HepG2 (cell line): ENCODE data around the gene NAT9. TPM values are rescaled to one million over a fixed set of nuclear protein-coding genes. Genes with fewer than 3 reads are reported as not detected.

Experiments
- ATAC-seq: fragments of 200-7000 bp; cut with Tn5 transposase; 3 replicates; pipeline ENCODE4 v1.9.1; 2020; ENCODE audit warnings: mild to moderate bottlenecking, moderate library complexity
- BruUV-seq: library from RNA; stranded (reverse); fragments of 400-500 nt; replicated peaks from 2 replicates; lab custom pipeline; 2021; lab: Mats Ljungman, UMichigan
- CTCF ChIA-PET: fragments of 300-600 bp; formaldehyde crosslinking; extraction: SDS; loops from one replicate; lab custom pipeline; 2021; ENCODE audit warnings: low total read pairs, inconsistent platforms, low intra/inter-chr PET ratio; lab: Yijun Ruan, JAX
- POLR2A ChIA-PET: fragments of 350-600 bp; sonication (Branson Sonifier 250); formaldehyde crosslinking; loops from one replicate; lab custom pipeline; 2020; ENCODE audit warnings: antibody characterized with exemption, inconsistent platforms; lab: Yijun Ruan, JAX
- DNase-seq: peaks from one replicate; pipeline ENCODE4 v3.0.0-alpha.2; 2015; ENCODE audit warnings: low spot score
- FAIRE-seq: peaks from 3 replicates; lab custom pipeline; 2011; peaks lifted over from hg19 to GRCh38; lab: Jason Lieb, UNC
- H2AFZ ChIP-seq: one replicate; pipeline ENCODE4 v1.6.1; 2011; ENCODE audit warnings: low read length, inconsistent platforms
- H3K27ac ChIP-seq: fragments of 300-600 bp; 3 replicates; pipeline ENCODE4 v1.8.0; 2011; ENCODE audit warnings: mixed run types, mild to moderate bottlenecking, mixed read lengths, low read length, inconsistent platforms; ENCODE audit not compliant: insufficient read depth; ENCODE audit errors: extremely low read length
- H3K27me3 ChIP-seq, 2 experiments: fragments of 200-600 bp in 1 of 2; 2 replicates in 1 of 2; 3 replicates in 1 of 2; pipeline versions ENCODE4 v1.6.0 to v1.8.0; 2011; ENCODE audit warnings: low read length in 2 of 2, mild to moderate bottlenecking in 2 of 2, moderate library complexity in 2 of 2, inconsistent platforms in 1 of 2; ENCODE audit not compliant: insufficient read depth in 2 of 2, control insufficient read depth in 1 of 2
- H3K36me3 ChIP-seq, 2 experiments: fragments of 200-600 bp in 1 of 2; replicated peaks in 1 of 2; 2 replicates in 1 of 2; 3 replicates in 1 of 2; pipeline versions ENCODE4 v1.5.1 to v1.8.0; 2011; ENCODE audit warnings: low read length in 2 of 2, inconsistent platforms in 1 of 2; ENCODE audit not compliant: insufficient read depth in 2 of 2, control insufficient read depth in 1 of 2
- H3K4me1 ChIP-seq: 2 replicates; pipeline ENCODE4 v1.5.1; 2012; ENCODE audit warnings: low read length, inconsistent platforms; ENCODE audit not compliant: insufficient read depth
- H3K4me2 ChIP-seq: 2 replicates; pipeline ENCODE4 v1.6.0; 2011; ENCODE audit warnings: low read depth, low read length, inconsistent platforms
- H3K4me3 ChIP-seq, 3 experiments: fragments of 200-600 bp in 1 of 3; sonication (generic), shearing (Covaris generic) in 1 of 3; replicated peaks in 1 of 3; 2 replicates each; pipeline ENCODE4 v1.5.1; 2011 to 2016; ENCODE audit warnings: low read length in 3 of 3, inconsistent platforms in 2 of 3, low read depth in 2 of 3, mild to moderate bottlenecking in 2 of 3, control low read depth in 1 of 3, mixed read lengths in 1 of 3; ENCODE audit not compliant: insufficient read depth in 1 of 3
- H3K79me2 ChIP-seq: one replicate; pipeline ENCODE4 v1.6.1; 2011; ENCODE audit warnings: low read length, inconsistent platforms; ENCODE audit not compliant: insufficient read depth
- H3K9ac ChIP-seq: 2 replicates; pipeline ENCODE4 v1.6.0; 2011; ENCODE audit warnings: mild to moderate bottlenecking, low read depth, low read length, inconsistent platforms; ENCODE audit not compliant: insufficient read depth
- H3K9me3 ChIP-seq: 2 replicates; pipeline ENCODE4 v1.5.1; 2012; ENCODE audit warnings: mild to moderate bottlenecking, low read length
- H4K20me1 ChIP-seq: 2 replicates; pipeline ENCODE4 v1.6.0; 2011; ENCODE audit warnings: inconsistent platforms, mild to moderate bottlenecking, low read length, moderate library complexity; ENCODE audit not compliant: insufficient read depth
- ATF2 ChIP-seq: sonication (generic); formaldehyde crosslinking; IDR thresholded peaks from 2 replicates; pipeline ENCODE4 v1.4.0; 2020; ENCODE audit warnings: missing genetic modification reagents
- DNMT3B ChIP-seq: conservative IDR thresholded peaks from 2 replicates; pipeline ENCODE4 v1.6.1; 2016; ENCODE audit warnings: missing biosample characterization, control low read depth
- GPBP1L1 ChIP-seq: sonication (generic); formaldehyde crosslinking; IDR thresholded peaks from 2 replicates; pipeline ENCODE4 v1.5.0; 2020; ENCODE audit warnings: mild to moderate bottlenecking, missing genetic modification reagents
- TEAD3 ChIP-seq: optimal IDR thresholded peaks from 2 replicates; pipeline ENCODE3; 2016; ENCODE audit warnings: borderline replicate concordance
- ZKSCAN8 ChIP-seq: IDR thresholded peaks from 2 replicates; pipeline ENCODE4 v1.6.1; 2016; ENCODE audit warnings: borderline replicate concordance, missing genetic modification reagents, missing compliant biosample characterization
- ZMAT3 ChIP-seq: sonication (generic); formaldehyde crosslinking; conservative IDR thresholded peaks from 2 replicates; pipeline ENCODE4 v1.7.0; 2021; ENCODE audit warnings: missing genetic modification reagents
- ZNF34 ChIP-seq: sonication (generic); formaldehyde crosslinking; IDR thresholded peaks from 2 replicates; pipeline ENCODE4 v1.4.0; 2020; ENCODE audit warnings: mild to moderate bottlenecking, missing genetic modification reagents, borderline replicate concordance
- ZNF367 ChIP-seq: sonication (generic); formaldehyde crosslinking; IDR thresholded peaks from 2 replicates; pipeline ENCODE4 v1.4.0; 2020; ENCODE audit warnings: missing genetic modification reagents, borderline replicate concordance
- WGBS: methylation state at CpG from one replicate; pipeline ENCODE4 v1.1.6; 2017; ENCODE audit warnings: low lambda C conversion rate; 5-methylcytosine and 5-hydroxymethylcytosine counted together
- in situ Hi-C: cut with HindIII; loops from 2 replicates; pipeline ENCODE4 v1.10.0; 2017; ENCODE audit warnings: low pct_unique_long_range_greater_than_20kb; ENCODE audit not compliant: extremely low pct_ligation_motif_present
- intact Hi-C: fragments of 100-400 bp; cut with micrococcal nuclease; formaldehyde crosslinking; loops from one replicate; pipeline ENCODE4 v1.10.0; 2022; ENCODE audit not compliant: unreplicated experiment
- polyA plus RNA-seq, 8 experiments: library from polyadenylated mRNA; depleted of rRNA in 3 of 8; stranded (reverse) in 7 of 8; unstranded in 1 of 8; fragments of >200 nt; fragmentation: Illumina TruSeq in 4 of 8; extraction: Trizol in 4 of 8; gene quantifications; 2 replicates each; pipeline versions ENCODE4 v1.2.1 to v1.2.3, GENCODE V29; 2011 to 2016; ENCODE audit warnings: low read depth in 4 of 8, missing spikeins in 1 of 8, mixed read lengths in 1 of 8; ENCODE audit not compliant: insufficient read depth in 1 of 8
- total RNA-seq, 5 experiments: library from RNA; depleted of rRNA; stranded (reverse); fragments of >200 nt; fragmentation: Illumina TruSeq; extraction: Trizol; gene quantifications; 2 replicates each; pipeline ENCODE4 v1.2.3, GENCODE V29; 2016; ENCODE audit warnings: low read depth in 1 of 5
- TF ChIP-seq, protein P1 (sequence below): sonication (generic); formaldehyde crosslinking; IDR thresholded peaks from 2 replicates; pipeline ENCODE4 v1.4.0; 2020; ENCODE audit warnings: missing genetic modification reagents, borderline replicate concordance
- TF ChIP-seq, protein P2 (sequence below): sonication (generic); formaldehyde crosslinking; IDR thresholded peaks from 2 replicates; pipeline ENCODE4 v1.5.0; 2020; ENCODE audit warnings: missing genetic modification reagents
- TF ChIP-seq, protein P3 (sequence below): sonication (generic); formaldehyde crosslinking; IDR thresholded peaks from 2 replicates; pipeline ENCODE4 v1.4.0; 2020; ENCODE audit warnings: missing genetic modification reagents, borderline replicate concordance

Gene NAT9
- total and polyA plus RNA-seq, 2 of the 13 experiments (the other 11 are each of a cell fraction or from before 2014, with no cell fraction given): 39.7 to 44.2 TPM

DNA sequence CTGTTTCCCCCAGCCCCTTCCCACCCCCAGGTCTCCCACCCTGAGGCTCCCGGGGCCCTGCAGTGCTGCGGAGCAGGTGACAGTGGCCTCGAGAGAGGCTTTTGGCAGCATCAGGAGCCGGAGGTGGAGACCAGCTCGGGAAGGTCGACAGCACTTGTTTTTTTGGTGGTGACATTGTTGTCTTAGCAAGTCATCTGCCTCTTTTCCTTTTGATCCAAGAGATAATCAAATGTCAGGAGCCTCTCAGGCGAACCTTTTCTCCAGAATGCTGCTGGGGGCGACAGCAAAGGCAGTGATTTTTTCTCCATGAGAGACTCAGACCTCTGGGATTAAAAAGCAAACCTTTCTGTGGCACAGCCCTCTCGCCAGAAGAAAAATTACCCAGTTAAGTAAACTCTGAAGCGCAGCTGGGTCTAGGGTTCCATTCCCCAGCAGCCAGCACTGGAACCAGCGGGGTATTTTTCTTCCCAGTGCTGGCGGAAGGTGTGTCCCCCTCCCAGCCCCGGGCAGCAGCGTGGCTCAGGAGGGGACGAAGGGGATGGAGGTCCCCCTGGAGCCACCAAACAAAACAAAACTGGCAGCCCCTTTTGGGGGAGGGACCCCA lies 46.3 kb upstream of the NAT9 start:
- Histone ChIP-seq H3K36me3 (peaks cover 2 to 6% of the 10 kb centered on the region in 2 experiments; a peak in 2 of 5 replicates), H2AFZ (no peak overlapping the region), H3K4me1 (no peaks in the 10 kb centered on the region), H3K27me3 (no peaks in the 10 kb centered on the region), H3K9me3 (no peaks in the 10 kb centered on the region), H3K79me2 (no peaks in the 10 kb centered on the region), H4K20me1 (no peaks in the 10 kb centered on the region), H3K9ac (no peak overlapping the region), H3K4me3 (no peak overlapping the region), H3K4me2 (no peak overlapping the region), H3K27ac (no peak overlapping the region)
- 88% methylated on average over 15 of the region's 15 CpGs for WGBS
- in situ Hi-C loops (no loop called here), intact Hi-C loops (no loop called here)
- BruUV-seq: no TSS peak
- no peak for ATAC-seq
- CTCF ChIA-PET: no interaction called here
- no peak for DNase-seq
- no peak for FAIRE-seq
- POLR2A ChIA-PET: no interaction called here
- no peak for TF ChIP-seq GPBP1L1
- no peak for TF ChIP-seq ZMAT3
- no peak for TF ChIP-seq TEAD3 (CRISPR knock-in tag)
- no peak for TF ChIP-seq ZKSCAN8 (CRISPR knock-in tag)
- TF ChIP-seq ZNF367 (CRISPR knock-in tag): no peak
- TF ChIP-seq ATF2: no peak
- TF ChIP-seq DNMT3B (CRISPR knock-in tag): no peak
- TF ChIP-seq, protein P1, sequence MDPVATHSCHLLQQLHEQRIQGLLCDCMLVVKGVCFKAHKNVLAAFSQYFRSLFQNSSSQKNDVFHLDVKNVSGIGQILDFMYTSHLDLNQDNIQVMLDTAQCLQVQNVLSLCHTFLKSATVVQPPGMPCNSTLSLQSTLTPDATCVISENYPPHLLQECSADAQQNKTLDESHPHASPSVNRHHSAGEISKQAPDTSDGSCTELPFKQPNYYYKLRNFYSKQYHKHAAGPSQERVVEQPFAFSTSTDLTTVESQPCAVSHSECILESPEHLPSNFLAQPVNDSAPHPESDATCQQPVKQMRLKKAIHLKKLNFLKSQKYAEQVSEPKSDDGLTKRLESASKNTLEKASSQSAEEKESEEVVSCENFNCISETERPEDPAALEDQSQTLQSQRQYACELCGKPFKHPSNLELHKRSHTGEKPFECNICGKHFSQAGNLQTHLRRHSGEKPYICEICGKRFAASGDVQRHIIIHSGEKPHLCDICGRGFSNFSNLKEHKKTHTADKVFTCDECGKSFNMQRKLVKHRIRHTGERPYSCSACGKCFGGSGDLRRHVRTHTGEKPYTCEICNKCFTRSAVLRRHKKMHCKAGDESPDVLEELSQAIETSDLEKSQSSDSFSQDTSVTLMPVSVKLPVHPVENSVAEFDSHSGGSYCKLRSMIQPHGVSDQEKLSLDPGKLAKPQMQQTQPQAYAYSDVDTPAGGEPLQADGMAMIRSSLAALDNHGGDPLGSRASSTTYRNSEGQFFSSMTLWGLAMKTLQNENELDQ (CRISPR knock-in tag): no peak
- TF ChIP-seq, protein P2, sequence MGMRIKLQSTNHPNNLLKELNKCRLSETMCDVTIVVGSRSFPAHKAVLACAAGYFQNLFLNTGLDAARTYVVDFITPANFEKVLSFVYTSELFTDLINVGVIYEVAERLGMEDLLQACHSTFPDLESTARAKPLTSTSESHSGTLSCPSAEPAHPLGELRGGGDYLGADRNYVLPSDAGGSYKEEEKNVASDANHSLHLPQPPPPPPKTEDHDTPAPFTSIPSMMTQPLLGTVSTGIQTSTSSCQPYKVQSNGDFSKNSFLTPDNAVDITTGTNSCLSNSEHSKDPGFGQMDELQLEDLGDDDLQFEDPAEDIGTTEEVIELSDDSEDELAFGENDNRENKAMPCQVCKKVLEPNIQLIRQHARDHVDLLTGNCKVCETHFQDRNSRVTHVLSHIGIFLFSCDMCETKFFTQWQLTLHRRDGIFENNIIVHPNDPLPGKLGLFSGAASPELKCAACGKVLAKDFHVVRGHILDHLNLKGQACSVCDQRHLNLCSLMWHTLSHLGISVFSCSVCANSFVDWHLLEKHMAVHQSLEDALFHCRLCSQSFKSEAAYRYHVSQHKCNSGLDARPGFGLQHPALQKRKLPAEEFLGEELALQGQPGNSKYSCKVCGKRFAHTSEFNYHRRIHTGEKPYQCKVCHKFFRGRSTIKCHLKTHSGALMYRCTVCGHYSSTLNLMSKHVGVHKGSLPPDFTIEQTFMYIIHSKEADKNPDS (CRISPR knock-in tag): no peak
- TF ChIP-seq, protein P3, sequence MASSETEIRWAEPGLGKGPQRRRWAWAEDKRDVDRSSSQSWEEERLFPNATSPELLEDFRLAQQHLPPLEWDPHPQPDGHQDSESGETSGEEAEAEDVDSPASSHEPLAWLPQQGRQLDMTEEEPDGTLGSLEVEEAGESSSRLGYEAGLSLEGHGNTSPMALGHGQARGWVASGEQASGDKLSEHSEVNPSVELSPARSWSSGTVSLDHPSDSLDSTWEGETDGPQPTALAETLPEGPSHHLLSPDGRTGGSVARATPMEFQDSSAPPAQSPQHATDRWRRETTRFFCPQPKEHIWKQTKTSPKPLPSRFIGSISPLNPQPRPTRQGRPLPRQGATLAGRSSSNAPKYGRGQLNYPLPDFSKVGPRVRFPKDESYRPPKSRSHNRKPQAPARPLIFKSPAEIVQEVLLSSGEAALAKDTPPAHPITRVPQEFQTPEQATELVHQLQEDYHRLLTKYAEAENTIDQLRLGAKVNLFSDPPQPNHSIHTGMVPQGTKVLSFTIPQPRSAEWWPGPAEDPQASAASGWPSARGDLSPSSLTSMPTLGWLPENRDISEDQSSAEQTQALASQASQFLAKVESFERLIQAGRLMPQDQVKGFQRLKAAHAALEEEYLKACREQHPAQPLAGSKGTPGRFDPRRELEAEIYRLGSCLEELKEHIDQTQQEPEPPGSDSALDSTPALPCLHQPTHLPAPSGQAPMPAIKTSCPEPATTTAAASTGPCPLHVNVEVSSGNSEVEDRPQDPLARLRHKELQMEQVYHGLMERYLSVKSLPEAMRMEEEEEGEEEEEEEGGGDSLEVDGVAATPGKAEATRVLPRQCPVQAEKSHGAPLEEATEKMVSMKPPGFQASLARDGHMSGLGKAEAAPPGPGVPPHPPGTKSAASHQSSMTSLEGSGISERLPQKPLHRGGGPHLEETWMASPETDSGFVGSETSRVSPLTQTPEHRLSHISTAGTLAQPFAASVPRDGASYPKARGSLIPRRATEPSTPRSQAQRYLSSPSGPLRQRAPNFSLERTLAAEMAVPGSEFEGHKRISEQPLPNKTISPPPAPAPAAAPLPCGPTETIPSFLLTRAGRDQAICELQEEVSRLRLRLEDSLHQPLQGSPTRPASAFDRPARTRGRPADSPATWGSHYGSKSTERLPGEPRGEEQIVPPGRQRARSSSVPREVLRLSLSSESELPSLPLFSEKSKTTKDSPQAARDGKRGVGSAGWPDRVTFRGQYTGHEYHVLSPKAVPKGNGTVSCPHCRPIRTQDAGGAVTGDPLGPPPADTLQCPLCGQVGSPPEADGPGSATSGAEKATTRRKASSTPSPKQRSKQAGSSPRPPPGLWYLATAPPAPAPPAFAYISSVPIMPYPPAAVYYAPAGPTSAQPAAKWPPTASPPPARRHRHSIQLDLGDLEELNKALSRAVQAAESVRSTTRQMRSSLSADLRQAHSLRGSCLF (CRISPR knock-in tag): no peak
- no peak for TF ChIP-seq ZNF34 (CRISPR knock-in tag)
